ENCODE results near the gene SEPTIN6.

Gene SEPTIN6

DNA sequence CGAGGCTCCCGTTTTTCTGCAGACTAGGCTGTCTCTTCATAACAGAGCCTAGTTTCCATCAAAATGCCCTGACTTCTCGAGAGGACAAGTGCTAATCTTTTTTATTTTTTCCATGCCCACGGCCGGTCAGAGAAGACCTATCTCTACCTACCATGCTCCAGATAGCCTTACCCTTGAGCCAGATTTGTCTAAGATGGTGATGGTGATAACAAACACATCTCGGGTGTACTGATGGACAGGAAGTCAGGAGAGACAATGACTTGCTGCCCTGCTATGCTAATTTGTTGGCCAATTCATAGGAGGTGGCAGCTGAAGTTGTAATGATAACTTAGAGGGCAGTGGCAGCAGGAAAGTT lies 44.6 kb downstream of the SEPTIN6 start:
- DNase-seq (ENCODE audit: low read depth), result no peak

DNA sequence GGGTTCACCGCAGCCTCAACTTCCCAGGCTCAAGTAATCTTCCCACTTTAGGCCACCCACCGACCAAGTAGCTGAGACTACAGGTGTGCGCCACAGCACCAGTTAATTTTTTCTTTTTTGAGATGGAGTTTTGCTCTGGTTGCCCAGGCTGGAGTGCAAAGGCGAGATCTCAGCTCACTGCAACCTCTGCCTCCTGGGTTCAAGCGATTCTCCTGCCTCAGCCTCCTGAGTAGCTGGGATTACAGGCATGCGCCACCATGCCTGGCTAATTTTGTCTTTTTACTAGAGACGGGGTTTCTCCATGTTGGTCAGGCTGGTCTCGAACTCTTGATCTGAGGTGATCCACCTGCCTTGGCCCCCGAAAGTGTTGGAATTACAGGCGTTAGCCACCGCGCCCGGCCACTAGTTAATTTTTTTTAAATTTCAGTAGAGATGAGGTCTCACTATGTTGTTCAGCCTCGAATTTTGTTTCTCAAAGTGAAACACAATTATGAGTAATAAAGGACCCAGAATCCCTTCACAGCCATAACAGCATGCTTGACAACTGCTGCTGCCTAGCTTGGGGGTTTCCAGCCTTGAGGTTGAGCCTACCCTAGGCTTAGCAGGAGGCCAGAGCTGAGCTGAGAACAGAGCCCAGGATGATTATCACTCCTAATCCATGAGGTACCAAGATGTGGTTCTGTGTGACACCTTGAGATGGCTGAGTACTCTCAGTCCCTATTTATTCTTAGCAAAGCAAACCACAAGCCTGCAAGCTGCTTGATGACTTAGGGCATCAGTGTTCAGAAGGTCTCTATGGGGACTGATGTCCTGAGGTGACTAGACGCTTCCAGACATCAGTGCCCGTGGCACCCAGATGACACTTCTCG lies 45.2 kb downstream of the SEPTIN6 start:
- peak; percentile 21 for DNase-seq (ENCODE audit: low read depth)

DNA sequence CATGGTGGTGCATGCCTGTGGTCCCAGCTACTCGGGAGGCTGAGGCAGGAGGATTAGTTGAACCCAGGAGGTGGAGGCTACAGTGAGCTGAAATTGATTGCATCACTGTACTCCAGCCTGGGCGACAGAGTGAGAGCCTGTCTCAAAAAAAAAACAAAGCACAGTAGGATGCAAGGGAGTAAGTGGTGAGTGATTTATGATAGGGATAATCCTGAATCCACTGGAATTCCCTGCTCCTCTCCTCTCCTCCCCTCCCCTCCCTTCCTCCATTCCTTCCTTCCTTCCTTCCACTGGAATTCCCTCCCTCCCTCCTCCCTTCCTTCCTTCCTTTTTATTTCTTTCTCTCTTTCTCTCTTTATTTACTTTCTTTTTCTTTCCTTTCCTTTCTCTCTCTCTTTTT lies 45.9 kb downstream of the SEPTIN6 start:
- DNase-seq (ENCODE audit: low read depth), result no peak

DNA sequence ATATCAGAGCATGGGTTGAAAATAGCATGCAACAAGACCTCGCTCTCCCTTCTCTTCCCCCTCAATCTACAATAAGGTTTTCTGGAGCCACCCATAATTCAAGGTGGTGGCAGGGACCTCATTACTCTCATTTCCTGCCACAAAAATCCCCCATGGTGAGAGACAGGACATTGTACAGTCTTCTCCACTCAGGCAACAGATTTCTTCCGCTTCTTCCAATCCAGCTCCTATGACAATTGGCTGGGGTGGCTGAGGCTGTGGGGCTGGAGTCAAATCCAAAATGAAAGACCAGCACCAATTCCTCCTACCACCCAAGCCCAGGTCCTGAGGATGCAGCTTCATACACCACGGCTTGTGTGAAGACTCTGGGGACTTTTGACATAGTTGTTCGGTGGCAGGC lies 46.5 kb downstream of the SEPTIN6 start:
- no peak for DNase-seq (ENCODE audit: low read depth)

DNA sequence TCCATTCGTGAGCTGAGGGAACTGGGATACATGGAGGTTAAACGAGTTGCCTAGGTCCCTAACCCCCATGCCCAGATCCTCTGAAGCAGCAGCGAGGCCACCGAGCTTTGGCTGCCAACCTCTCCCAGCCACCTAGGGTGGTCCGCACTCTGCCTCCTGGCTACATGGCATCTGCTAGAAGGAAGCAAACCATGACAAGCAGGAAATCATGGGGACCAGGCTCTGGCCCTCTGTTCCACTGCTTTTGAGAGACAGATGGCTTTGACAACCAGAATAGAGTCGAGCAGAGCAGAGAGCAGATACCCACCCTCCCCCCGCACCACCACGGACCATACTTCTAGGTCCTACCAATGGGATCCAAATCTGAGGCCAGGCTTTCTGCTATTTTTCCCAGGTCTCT lies 49.3 kb downstream of the SEPTIN6 start:
- no peak for DNase-seq (ENCODE audit: low read depth)

All from stimulated activated CD8-positive, alpha-beta memory T cell treated with anti-CD3 and anti-CD28 coated beads, Interleukin-7, amount 100 ng/mL, for 24 hours (primary cell).